Activated CD4-positive, alpha-beta T cell treated with anti-CD3 and anti-CD28 coated beads, Interleukin-2, amount 50 U/mL, for 1 hour (primary cell): ENCODE measurements around the gene FAM124B.
"Not testable (repeated sequence)": the region's sequence is repeated elsewhere in the genome, so short reads cannot be mapped to it uniquely, and the experiment has no call there.

Source experiments
- DNase-seq: peaks from one replicate; pipeline ENCODE4 v3.0.0-alpha.2; 2020

Gene FAM124B

DNA sequence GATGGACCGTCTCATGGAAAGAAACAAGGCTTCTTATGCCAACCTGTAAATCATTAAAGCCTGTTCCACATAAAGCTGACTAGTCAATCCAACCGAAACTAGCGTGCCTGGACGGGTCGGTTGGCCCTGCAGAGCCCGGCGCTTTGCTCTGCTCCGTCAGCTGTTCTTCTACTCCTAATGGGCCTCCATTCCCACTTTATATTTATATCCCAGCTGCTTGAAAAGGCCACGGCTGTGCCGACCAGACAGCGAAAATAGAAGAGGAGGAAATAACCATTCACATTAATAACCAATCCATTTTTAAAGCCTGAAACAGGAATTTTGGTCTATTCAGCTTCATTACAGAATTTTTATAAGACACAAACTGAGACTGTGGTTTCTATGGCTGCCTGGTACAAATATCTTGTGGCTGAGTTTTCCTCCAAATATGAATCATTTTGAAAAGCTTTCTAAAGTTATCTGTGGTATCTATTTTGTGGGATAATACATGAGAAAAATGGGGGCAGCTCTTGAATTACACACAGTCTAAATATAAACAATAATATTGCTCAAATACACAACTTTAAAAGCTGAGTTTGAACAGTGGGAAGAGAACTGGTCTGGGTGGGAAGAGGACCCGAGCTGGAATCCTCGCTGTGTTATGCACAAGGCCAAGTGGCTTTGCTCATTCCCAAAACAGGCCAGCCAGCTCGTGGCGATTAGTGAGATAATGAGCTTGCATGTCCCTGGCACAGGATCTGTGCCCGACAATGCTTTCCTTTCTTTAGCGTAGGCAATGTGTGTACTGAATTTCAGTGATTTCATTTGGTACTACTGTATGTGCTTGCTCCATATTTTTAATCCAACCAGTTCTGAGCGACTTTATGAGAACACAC lies 10.5 kb upstream of the FAM124B start:
- DNase-seq, result no peak

- no peak for DNase-seq
Observed at GRCh38 chr2:224410946-224411561, 9.1 kb upstream of the FAM124B start.

DNA sequence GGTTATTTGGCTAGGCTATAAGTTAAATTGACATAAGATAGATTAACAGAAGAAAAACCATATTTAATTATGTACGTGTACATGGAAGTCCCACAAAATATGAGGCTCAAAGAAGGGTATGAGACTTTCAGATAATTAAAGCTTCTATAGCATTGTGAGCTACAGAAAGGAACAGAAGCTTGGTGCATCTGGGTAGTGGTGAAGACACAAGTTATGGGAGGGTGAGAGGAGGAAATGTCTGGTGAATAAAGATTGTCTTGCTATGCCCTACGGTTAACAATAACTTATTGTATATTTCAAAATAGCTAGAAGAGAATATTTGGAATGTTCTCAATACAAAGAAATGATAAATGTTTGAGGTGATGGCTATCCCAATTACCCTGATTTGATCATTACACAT lies 6.8 kb upstream of the FAM124B start:
- DNase-seq, result no peak

DNA sequence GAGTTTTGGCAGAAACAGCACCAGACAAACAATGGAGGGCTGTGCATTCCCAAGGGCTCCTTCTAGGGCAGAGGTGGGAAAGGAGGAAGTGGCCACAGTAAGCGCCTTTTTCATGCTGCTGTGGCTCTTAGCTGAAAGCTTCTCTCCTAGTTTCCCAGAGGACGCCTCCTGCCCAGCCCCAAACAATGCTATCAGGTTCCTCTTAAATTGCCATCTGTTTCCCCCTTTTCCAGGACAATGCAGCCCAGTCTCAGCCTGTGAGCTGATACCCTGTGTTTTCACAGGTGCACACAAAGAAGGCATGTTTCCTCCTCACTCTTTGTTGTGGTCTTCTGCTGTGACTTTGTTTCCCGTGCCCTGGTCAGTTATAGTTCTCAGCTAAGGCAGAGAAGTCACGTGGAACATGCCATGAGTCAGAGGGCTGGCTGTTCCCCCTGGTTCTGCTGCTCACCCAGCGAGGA lies 5.4 kb upstream of the FAM124B start:
- DNase-seq, result no peak

DNA sequence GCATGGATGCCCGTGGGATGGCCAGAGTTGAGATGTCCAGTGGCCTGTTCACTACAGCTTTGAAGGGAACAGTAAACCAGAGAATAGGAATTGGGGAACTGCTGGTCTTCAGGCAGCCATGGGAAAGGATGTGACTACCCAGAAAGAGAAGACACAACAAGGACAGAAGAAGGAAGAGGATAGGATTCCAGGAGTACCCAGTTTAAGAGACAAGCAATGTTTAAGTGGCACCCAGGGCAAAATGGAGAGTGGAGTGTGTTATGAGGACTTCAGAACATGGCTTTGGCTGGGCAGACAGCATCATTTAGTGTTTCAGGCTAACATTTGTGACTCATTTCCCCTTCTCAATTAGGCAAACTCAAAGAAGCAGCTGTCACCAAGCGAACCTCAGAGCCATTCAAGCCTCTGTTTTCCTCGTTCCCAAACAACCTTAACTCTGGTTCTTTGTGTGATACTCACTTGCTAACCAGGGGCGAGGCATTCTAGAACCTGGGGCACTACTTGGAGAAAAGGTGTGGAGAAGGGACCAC lies 4.0 kb upstream of the FAM124B start:
- no peak for DNase-seq

- no peak for DNase-seq
Observed at GRCh38 chr2:224405412-224405811, 3.5 kb upstream of the FAM124B start.

DNA sequence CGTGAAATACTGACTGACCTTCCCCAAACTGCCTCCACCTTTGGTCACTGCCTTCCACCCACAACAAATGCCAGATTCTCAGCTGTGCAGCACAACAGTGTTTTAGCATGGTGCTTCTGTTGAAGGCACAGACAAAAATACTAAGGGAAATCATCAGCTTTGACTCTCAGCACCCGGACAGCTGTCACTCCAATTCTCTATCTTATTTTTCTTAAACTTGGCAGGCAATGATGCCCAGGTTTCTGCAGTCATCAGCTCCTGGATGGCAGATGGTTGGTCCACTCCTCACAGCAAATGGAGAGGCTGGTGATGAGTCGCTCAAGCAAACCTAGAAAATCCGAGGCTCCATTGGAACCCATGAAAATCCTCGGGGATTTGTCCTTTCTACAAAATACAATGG lies 2.9 kb upstream of the FAM124B start:
- DNase-seq, result no peak

DNA sequence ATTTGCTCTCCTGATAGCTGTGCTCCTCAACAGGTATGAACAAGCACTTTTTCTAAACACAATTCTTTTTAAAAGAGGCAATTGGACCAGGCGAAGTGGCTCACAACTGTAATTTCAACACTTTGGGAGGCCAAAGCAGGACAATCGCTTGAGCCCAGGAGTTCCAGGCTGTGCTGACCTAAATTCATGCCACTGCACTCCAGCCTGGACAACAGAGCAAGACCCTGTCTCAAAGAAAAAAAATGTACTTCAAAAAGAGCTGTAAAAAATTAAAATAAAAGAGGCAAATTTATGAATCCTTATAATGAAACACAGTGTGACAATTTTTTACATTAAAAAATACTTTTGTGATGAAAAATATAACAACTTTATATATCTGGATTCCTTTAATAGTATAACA lies 1.8 kb upstream of the FAM124B start:
- DNase-seq, result no peak

GRCh38 chr2:224400886-224401632 lies 848 bp downstream of the FAM124B start:
- DNase-seq, result no peak

- DNase-seq, result no peak
Observed at GRCh38 chr2:224400174-224400810, 1.6 kb downstream of the FAM124B start.

- no peak for DNase-seq
Observed at GRCh38 chr2:224398289-224398688, 3.6 kb downstream of the FAM124B start.

DNA sequence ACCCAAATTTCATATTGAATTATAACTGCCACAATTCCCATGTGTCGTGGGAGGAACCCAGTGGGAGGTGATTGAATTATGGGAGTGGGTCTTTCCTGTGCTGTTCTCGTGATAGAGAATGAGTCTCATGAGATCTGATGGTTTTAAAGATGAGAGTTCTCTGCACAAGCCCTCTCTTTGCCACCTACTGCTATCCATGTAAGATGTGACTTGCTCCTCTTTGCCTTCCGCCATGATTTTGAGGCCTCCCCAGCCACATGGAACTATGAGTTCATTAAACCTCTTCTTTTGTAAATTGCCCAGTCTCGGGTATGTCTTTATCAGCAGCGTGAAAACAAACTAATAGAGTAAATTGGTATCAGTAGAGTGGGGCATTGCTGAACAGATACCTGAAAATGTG lies 4.8 kb downstream of the FAM124B start:
- DNase-seq, result not testable (repeated sequence)

GRCh38 chr2:224395620-224396390 lies 6.1 kb downstream of the FAM124B start:
- no peak for DNase-seq

- DNase-seq, result no peak
Observed at GRCh38 chr2:224393157-224393872, 8.6 kb downstream of the FAM124B start.

DNA sequence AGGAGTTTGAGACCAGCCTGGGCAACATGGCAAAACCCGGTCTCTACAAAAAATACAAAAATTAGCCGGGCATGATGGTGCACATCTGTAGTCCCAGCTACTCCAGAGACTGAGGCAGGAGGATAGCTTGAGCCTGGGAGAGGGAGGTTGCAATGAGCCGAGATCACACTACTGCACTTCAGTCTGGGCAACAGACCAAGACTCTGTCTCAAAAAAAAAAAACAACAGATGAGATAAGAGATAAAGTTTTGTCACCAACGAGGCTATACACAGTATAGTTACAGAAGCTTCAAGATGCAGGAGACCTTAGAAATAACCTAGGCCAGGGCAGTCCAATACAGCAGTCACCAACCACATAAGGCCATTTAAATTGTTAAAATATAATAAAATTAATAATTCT lies 9.4 kb downstream of the FAM124B start:
- no peak for DNase-seq

DNA sequence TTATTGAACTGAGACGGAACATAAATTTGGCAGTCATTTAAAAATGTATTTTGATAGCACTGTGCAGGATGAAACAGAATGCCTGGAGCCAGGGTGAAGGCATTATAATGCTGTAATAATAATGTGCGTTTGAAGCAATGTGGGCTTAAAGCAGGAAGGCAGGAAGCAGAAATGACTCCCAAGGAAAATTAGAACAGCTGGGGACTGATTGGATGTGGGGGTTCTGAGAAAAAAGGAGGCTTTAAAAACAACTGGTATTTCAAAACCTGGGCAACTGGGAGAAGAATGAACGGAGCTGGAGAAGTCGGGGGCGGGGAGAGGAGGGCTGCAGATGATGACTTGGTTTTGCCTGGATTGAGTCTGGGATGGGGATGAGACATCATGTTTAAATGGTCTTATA lies 12.6 kb downstream of the FAM124B start:
- no peak for DNase-seq

DNA sequence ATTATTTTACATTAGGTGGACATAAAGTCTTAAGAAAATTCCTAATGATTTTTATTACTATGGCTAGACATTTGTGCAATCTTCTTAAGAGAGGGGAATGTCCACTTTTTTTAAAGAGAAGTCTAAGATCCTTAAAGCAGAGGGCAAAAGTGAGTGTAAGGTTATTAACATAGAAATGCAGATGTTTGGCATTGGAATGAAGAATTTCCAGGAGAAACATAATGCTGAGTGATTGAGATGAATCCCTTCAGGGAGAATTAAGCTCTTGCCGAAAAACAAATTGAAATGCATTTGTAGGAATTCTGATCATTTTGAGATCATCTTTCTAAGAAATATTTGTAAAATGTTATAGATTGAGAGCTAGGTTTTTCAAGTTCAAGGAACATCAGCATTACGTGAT lies 15.0 kb downstream of the FAM124B start:
- DNase-seq, result no peak

GRCh38 chr2:224382973-224383555 lies 18.8 kb downstream of the FAM124B start:
- DNase-seq, result no peak

DNA sequence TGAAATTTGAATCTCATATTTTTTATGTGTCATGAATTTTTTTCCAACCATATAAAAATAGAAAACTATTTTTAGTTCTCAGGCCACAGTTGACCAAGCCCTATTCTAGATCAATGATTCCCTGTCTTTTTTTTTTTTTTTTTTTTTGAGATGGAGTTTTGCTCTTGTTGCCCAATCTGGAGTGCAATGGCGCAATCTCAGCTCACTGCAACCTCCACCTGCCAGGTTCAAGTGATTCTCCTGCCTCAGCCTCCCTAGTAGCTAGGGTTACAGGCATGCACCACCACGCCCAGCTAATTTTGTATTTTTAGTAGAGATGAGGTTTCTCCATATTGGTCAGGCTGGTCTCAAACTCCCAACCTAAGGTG lies 19.6 kb downstream of the FAM124B start:
- DNase-seq, result not testable (repeated sequence)

GRCh38 chr2:224381521-224382279 lies 20.2 kb downstream of the FAM124B start:
- DNase-seq, result no peak
